ENCODE data around the gene PPP2R1B. TPM values are rescaled to one million over a fixed set of nuclear protein-coding genes. Genes with fewer than 3 reads are reported as not detected.

The PPP2R1B gene
- total RNA-seq, 1 experiment from 2014 or later = 105 TPM

DNA sequence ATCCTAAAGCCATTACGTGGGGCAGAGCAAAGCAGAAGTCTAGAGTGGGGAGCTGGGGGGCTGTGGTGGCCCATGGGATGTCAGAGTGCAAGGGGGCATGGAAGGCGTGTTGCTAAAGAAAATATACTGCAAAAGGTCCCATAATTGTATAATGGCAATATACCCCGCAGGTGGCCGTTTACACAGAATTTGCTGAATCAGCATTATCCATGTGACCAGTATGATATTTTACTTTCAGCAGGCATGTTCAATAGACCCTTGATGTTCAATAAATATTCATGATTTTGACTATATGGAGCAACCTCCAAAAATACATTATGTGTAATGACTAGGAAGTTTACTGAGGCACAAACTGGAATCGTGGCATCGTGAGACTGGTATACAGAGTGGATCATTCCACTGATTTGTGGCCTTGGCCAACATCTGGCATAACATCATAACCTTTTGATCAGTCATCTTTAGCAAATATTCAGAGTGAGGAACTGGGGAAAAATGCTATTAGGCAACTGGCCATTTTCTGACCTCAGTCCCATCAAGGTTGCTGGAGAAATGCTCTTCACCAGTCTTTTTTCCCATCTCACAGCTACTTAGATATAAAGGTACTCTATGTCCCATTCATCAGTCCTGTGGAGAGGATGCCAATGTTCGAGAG, 29.3 kb upstream of the PPP2R1B start:
- H3K4ac ChIP-seq (ENCODE audit: low read depth, low read length) = no peak overlapping the region
- Mint-ChIP-seq H3K27ac (no peak overlapping the region), H3K27me3 (ENCODE audit: low read depth) (no peaks in the 10 kb centered on the region), H3K4me3 (no peak overlapping the region), H3K36me3 (ENCODE audit: insufficient read depth in 1 of 3, low read depth in 3 of 3) (no peaks in the 10 kb centered on the region), H3K4me1 (peaks cover 0 to 8% of the 10 kb centered on the region in 2 experiments; a peak in 1 of 4 replicates), H3K9me3 (no peaks in the 10 kb centered on the region)
- H3K4me1 ChIP-seq (ENCODE audit: insufficient read depth, low read length) = no peaks in the 10 kb centered on the region
- no peak overlapping the region for H4K8ac ChIP-seq (replicated peaks; ENCODE audit: insufficient read length, low read depth, low read length)
- no peak overlapping the region for H2BK5ac ChIP-seq (ENCODE audit: insufficient read length, low read length)
- no peaks in the 10 kb centered on the region for H3K79me2 ChIP-seq (ENCODE audit: insufficient read depth, low read length)
- no peak overlapping the region for H3K23ac ChIP-seq (ENCODE audit: insufficient read length, low read depth, low read length)
- no peak overlapping the region for H3K4me2 ChIP-seq (ENCODE audit: insufficient read depth, insufficient read length, low read length)
- no peak overlapping the region for H3K27ac ChIP-seq (ENCODE audit: insufficient read length, low read depth, low read length)
- no peaks in the 10 kb centered on the region for H3K79me1 ChIP-seq (ENCODE audit: insufficient read depth, low read depth, low read length, poor library complexity, severe bottlenecking)
- H2AFZ ChIP-seq (ENCODE audit: low read length) = no peak overlapping the region
- no peak overlapping the region for H2BK12ac ChIP-seq (ENCODE audit: insufficient read length, low read depth, low read length)
- no peak overlapping the region for H3K18ac ChIP-seq (ENCODE audit: insufficient read length, low read depth, low read length)
- H4K91ac ChIP-seq (ENCODE audit: insufficient read length, low read depth, low read length) = no peak overlapping the region
- H4K20me1 ChIP-seq (ENCODE audit: control insufficient read depth, insufficient read depth, insufficient read length) = no peaks in the 10 kb centered on the region
- H2BK120ac ChIP-seq (ENCODE audit: low read depth, low read length, poor library complexity, severe bottlenecking) = no peak overlapping the region
- no peaks in the 10 kb centered on the region for H3K23me2 ChIP-seq (ENCODE audit: insufficient read length, low read depth, low read length, poor library complexity, severe bottlenecking)
- no peaks in the 10 kb centered on the region for H3K9me3 ChIP-seq (ENCODE audit: control insufficient read depth, low read depth, low read length)
- DNase-seq = no peak
- no peak overlapping the region for H4K5ac ChIP-seq (ENCODE audit: insufficient read length, low read depth, low read length)
- H2AK5ac ChIP-seq (ENCODE audit: insufficient read length, low read length) = no peak overlapping the region
- no CpG with 5 or more reads among the region's 7 CpGs for WGBS (ENCODE audit: extremely low coverage, insufficient read length, low lambda C conversion rate)
- no peaks in the 10 kb centered on the region for H3K27me3 ChIP-seq (ENCODE audit: insufficient read depth, low read length)
- H3T11ph ChIP-seq (ENCODE audit: low read length) = no peak overlapping the region
- H2BK15ac ChIP-seq (ENCODE audit: low read depth, low read length) = no peak overlapping the region
- no peak overlapping the region for H3K14ac ChIP-seq (ENCODE audit: insufficient read depth, low read length)
- TF ChIP-seq, protein P1, sequence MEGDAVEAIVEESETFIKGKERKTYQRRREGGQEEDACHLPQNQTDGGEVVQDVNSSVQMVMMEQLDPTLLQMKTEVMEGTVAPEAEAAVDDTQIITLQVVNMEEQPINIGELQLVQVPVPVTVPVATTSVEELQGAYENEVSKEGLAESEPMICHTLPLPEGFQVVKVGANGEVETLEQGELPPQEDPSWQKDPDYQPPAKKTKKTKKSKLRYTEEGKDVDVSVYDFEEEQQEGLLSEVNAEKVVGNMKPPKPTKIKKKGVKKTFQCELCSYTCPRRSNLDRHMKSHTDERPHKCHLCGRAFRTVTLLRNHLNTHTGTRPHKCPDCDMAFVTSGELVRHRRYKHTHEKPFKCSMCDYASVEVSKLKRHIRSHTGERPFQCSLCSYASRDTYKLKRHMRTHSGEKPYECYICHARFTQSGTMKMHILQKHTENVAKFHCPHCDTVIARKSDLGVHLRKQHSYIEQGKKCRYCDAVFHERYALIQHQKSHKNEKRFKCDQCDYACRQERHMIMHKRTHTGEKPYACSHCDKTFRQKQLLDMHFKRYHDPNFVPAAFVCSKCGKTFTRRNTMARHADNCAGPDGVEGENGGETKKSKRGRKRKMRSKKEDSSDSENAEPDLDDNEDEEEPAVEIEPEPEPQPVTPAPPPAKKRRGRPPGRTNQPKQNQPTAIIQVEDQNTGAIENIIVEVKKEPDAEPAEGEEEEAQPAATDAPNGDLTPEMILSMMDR (conservative IDR thresholded peaks at IDR 0.05) = no peak
- H3K56ac ChIP-seq (ENCODE audit: insufficient read length, low read depth, low read length) = no peak overlapping the region
- no peak overlapping the region for H3K9ac ChIP-seq (ENCODE audit: extremely low read depth, insufficient read length, low read length)
- H2BK20ac ChIP-seq (ENCODE audit: low read depth, low read length, poor library complexity, severe bottlenecking) = no peak overlapping the region
